ENCODE data around the gene FOXP2. TPM values are rescaled to one million over a fixed set of nuclear protein-coding genes. Genes with fewer than 3 reads are reported as not detected.
"Not testable (repeated sequence)": the region's sequence is repeated elsewhere in the genome, so short reads cannot be mapped to it uniquely, and the experiment has no call there.

FOXP2 gene
- total RNA-seq, 2 experiments from 2014 or later: not detected

- no peaks in the 10 kb centered on the region for H3K79me2 ChIP-seq (ENCODE audit: insufficient read depth, low read depth, low read length)
- ChIA-PET CTCF (ENCODE audit: unreplicated experiment) (no interaction called here), POLR2A (interaction anchor here (0.7 kb wide), 1 partner anchor 400 kb away, joined by 3 read pairs; no protein-coding TSS in a partner anchor)
- no peaks in the 10 kb centered on the region for H3K9me3 ChIP-seq (ENCODE audit: low read length)
- no peak overlapping the region for H2AFZ ChIP-seq (ENCODE audit: low read length)
- H3K4me3 ChIP-seq (ENCODE audit: low read depth, low read length, poor library complexity, severe bottlenecking): no peak overlapping the region
- DNase-seq (ENCODE audit: low spot score): no peak
- H3K4me1 ChIP-seq (ENCODE audit: insufficient read depth, low read length, poor library complexity, severe bottlenecking): no peaks in the 10 kb centered on the region
- H4K20me1 ChIP-seq (ENCODE audit: insufficient read depth, low read length): no peaks in the 10 kb centered on the region
- H3K4me2 ChIP-seq (ENCODE audit: low read length): no peak overlapping the region
- no peak overlapping the region for H3K27ac ChIP-seq (ENCODE audit: low read depth, low read length, poor library complexity, severe bottlenecking)
- no peaks in the 10 kb centered on the region for H3K36me3 ChIP-seq (ENCODE audit: insufficient read depth, low read length)
- no peaks in the 10 kb centered on the region for H3K9me2 ChIP-seq (ENCODE audit: insufficient read depth, low read length)
- intact Hi-C loops (cut with micrococcal nuclease; ENCODE audit: unreplicated experiment): no loop called here
- BruUV-seq (replicated peaks): no TSS peak
- TF ChIP-seq EZH2phosphoT487 (IDR thresholded peaks at IDR 0.05; ENCODE audit: borderline replicate concordance, low read depth, low read length): no peak
- TF ChIP-seq CTCF (conservative IDR thresholded peaks at IDR 0.05; ENCODE audit: low read length): no peak
These were observed 125.7 kb downstream of the FOXP2 start for GRCh38 chr7:114540291-114540690.

GRCh38 chr7:114547346-114547745 lies 132.7 kb downstream of the FOXP2 start:
- H3K4me1 ChIP-seq (ENCODE audit: insufficient read depth, low read length, poor library complexity, severe bottlenecking); H3K36me3 ChIP-seq (ENCODE audit: insufficient read depth, low read length); H3K9me3 ChIP-seq (ENCODE audit: low read length); CTCF ChIA-PET (ENCODE audit: unreplicated experiment); H3K27ac ChIP-seq (ENCODE audit: low read depth, low read length, poor library complexity, severe bottlenecking); H3K4me3 ChIP-seq (ENCODE audit: low read depth, low read length, poor library complexity, severe bottlenecking); H3K79me2 ChIP-seq (ENCODE audit: insufficient read depth, low read depth, low read length); intact Hi-C loops (cut with micrococcal nuclease; ENCODE audit: unreplicated experiment); H4K20me1 ChIP-seq (ENCODE audit: insufficient read depth, low read length); DNase-seq (ENCODE audit: low spot score); H3K4me2 ChIP-seq (ENCODE audit: low read length); H2AFZ ChIP-seq (ENCODE audit: low read length); BruUV-seq (replicated peaks); H3K9me2 ChIP-seq (ENCODE audit: insufficient read depth, low read length): not testable (repeated sequence)
- POLR2A ChIA-PET: interaction anchor here (0.8 kb wide), 1 partner anchor 9 kb away, joined by 3 read pairs; no protein-coding TSS in a partner anchor

GRCh38 chr7:114548081-114548980 lies 133.7 kb downstream of the FOXP2 start:
- no peaks in the 10 kb centered on the region for H3K4me1 ChIP-seq (ENCODE audit: insufficient read depth, low read length, poor library complexity, severe bottlenecking)
- H3K4me2 ChIP-seq (ENCODE audit: low read length): no peak overlapping the region
- H3K9me3 ChIP-seq (ENCODE audit: low read length): no peaks in the 10 kb centered on the region
- H3K9me2 ChIP-seq (ENCODE audit: insufficient read depth, low read length): no peaks in the 10 kb centered on the region
- H3K27ac ChIP-seq (ENCODE audit: low read depth, low read length, poor library complexity, severe bottlenecking): no peak overlapping the region
- DNase-seq (ENCODE audit: low spot score): no peak
- no peak overlapping the region for H2AFZ ChIP-seq (ENCODE audit: low read length)
- intact Hi-C loops (cut with micrococcal nuclease; ENCODE audit: unreplicated experiment): no loop called here
- H3K79me2 ChIP-seq (ENCODE audit: insufficient read depth, low read depth, low read length): no peaks in the 10 kb centered on the region
- BruUV-seq (replicated peaks): no TSS peak
- POLR2A ChIA-PET: interaction anchor here (0.6 to 0.8 kb wide), 2 partner anchors 10 to 16 kb away, joined by 3 read pairs; no protein-coding TSS in a partner anchor
- H4K20me1 ChIP-seq (ENCODE audit: insufficient read depth, low read length): no peaks in the 10 kb centered on the region
- CTCF ChIA-PET (ENCODE audit: unreplicated experiment): no interaction called here
- no peak overlapping the region for H3K4me3 ChIP-seq (ENCODE audit: low read depth, low read length, poor library complexity, severe bottlenecking)
- no peaks in the 10 kb centered on the region for H3K36me3 ChIP-seq (ENCODE audit: insufficient read depth, low read length)
- TF ChIP-seq EZH2phosphoT487 (IDR thresholded peaks at IDR 0.05; ENCODE audit: borderline replicate concordance, low read depth, low read length) (no peak), CTCF (conservative IDR thresholded peaks at IDR 0.05; ENCODE audit: low read length) (no peak)

Data from OCI-LY7 (cell line).